Stimulated activated CD4-positive, alpha-beta T cell treated with anti-CD3 and anti-CD28 coated beads, Interleukin-4, amount 100 ng/mL, for 4 hours (primary cell): Measurements from ENCODE around the gene PPARA.
"Not testable (repeated sequence)": the region's sequence is repeated elsewhere in the genome, so short reads cannot be mapped to it uniquely, and the experiment has no call there.

Experiments used
- DNase-seq, 2 experiments: peaks; one replicate each; pipeline ENCODE4 v3.0.0-alpha.2; 2020

Gene PPARA

GRCh38 chr22:46251266-46251665 is 100.9 kb downstream of the PPARA start:
- DNase-seq, result no peak

- no peak for DNase-seq
Observed at GRCh38 chr22:46251816-46252380, 101.6 kb downstream of the PPARA start.

GRCh38 chr22:46256358-46256958 is 106.1 kb downstream of the PPARA start:
- no peak for DNase-seq

- no peak for DNase-seq
Observed at GRCh38 chr22:46259374-46259773, 109.0 kb downstream of the PPARA start.

GRCh38 chr22:46260038-46260437 is 109.7 kb downstream of the PPARA start:
- no peak for DNase-seq

GRCh38 chr22:46262449-46263215 is 112.3 kb downstream of the PPARA start:
- peak in 1 of 2 experiments; percentile 22 for DNase-seq

GRCh38 chr22:46263216-46263590 is 112.9 kb downstream of the PPARA start, which contains the start of gene PKDREJ:
PKDREJ (minus strand) TSS chr22:46263343; CDS start chr22:46263322, 21 bp downstream.
- no peak for DNase-seq

GRCh38 chr22:46264520-46264919 is 114.2 kb downstream of the PPARA start:
- DNase-seq, result not testable (repeated sequence)

- DNase-seq, result not testable (repeated sequence)
Observed at GRCh38 chr22:46265627-46266026, 115.3 kb downstream of the PPARA start.

GRCh38 chr22:46267431-46268279 is 117.3 kb downstream of the PPARA start, which contains the start of gene TTC38:
TTC38 (plus strand) TSS chr22:46268008; CDS start chr22:46268040, 32 bp downstream.
- DNase-seq, result peak; percentile 28 to 43

- no peak for DNase-seq
Observed at GRCh38 chr22:46269564-46269963, 119.2 kb downstream of the PPARA start.

GRCh38 chr22:46272196-46272595 is 121.9 kb downstream of the PPARA start:
- DNase-seq, result no peak

- no peak for DNase-seq
Observed at GRCh38 chr22:46272762-46273431, 122.6 kb downstream of the PPARA start.

- DNase-seq, result no peak
Observed at GRCh38 chr22:46273432-46274148, 123.3 kb downstream of the PPARA start.

- no peak for DNase-seq
Observed at GRCh38 chr22:46274381-46274780, 124.1 kb downstream of the PPARA start.

GRCh38 chr22:46275455-46276122 is 125.3 kb downstream of the PPARA start:
- DNase-seq, result no peak

- DNase-seq, result no peak
Observed at GRCh38 chr22:46276563-46276962, 126.2 kb downstream of the PPARA start.

GRCh38 chr22:46278656-46279645 is 128.6 kb downstream of the PPARA start:
- DNase-seq, result no peak

GRCh38 chr22:46280063-46280817 is 129.9 kb downstream of the PPARA start:
- no peak for DNase-seq
